GM18502 (cell line): ENCODE results near the gene PTTG2.

Experiments
- ATAC-seq: cut with Tn5 transposase; IDR thresholded peaks from one replicate; pipeline ENCODE4 v1.9.1; 2021; ENCODE audit warnings: mild to moderate bottlenecking; ENCODE audit not compliant: unreplicated experiment, poor library complexity

Gene PTTG2

DNA sequence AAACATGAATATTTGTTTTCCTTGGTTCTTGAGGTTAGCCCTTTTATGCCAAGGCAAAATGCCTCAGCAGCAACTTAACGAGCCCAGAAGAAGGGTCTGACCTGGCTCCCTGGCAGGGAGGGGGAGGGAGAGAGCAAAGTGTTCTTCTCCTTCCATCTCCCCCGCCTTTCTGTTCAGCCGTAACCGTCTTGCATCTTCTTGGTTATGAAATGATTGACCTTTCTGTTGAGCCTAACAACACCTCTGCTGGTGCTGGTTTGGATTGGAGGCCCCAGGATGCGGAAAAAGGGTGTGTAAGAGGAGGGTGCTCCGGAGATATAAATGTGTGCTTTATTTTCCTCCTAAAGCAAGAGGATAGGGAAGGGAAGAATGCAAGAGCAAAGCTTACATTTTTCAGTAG is 44.7 kb downstream of the PTTG2 start:
- ATAC-seq, result no peak

DNA sequence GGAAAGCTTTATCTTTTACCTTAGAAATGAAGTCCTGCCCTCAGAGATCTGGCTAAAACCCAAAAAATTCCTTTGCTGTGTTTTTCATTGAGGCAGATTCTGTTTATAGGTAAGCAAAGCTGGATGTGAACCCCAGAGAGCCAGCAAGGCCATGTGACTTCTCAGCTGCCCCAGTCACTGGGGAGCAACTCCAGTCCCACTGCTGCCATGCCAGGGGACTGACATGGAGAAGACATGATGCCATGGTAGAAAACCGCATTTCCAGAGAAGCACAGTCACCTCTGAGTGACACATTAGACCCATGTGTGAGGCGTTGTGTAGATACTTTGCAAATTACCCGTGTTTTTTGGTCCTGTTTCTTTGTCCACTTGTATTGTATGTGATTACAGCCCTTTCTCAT is 45.4 kb downstream of the PTTG2 start:
- no peak for ATAC-seq

DNA sequence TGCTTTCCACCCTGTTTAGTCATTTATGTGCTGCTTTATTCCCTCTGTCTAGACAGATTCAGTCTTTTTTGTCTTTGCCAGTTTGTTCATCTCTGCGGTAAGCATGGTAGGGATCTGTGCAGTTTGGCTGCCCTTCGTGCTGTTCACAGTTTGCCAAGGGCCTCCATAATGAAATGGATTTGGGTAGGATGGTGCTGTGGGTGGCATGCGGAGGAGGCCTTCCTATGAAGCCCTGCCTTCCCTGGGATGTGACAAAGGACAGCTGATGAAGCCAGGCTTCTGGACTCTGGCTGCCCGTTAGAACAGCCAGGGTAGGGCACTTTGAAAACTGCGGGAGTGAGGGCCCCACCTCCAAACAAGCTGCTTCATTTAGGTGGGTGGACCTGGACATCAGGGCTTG is 47.4 kb downstream of the PTTG2 start:
- ATAC-seq, result no peak

DNA sequence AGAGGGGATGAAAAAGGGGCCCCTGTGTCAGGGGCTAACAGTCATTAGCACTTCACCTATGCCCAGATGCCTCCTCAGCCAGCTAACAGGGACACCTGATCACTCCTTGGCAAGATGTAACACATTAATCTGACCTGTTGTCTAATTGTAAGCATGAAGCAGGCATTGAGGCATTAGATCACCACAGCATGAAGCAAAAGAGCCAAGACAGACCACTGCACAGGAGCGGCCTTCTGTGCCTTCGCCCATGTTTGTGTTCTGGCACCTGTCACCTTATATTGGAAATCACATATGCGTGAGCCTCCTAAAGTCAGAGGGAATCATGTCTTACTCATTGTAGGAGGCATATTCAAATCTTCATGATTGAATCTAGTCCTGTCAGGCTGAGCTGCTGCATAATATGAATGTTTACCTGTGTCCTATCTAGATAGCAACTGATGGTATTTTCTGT is 48.4 kb downstream of the PTTG2 start:
- no peak for ATAC-seq

DNA sequence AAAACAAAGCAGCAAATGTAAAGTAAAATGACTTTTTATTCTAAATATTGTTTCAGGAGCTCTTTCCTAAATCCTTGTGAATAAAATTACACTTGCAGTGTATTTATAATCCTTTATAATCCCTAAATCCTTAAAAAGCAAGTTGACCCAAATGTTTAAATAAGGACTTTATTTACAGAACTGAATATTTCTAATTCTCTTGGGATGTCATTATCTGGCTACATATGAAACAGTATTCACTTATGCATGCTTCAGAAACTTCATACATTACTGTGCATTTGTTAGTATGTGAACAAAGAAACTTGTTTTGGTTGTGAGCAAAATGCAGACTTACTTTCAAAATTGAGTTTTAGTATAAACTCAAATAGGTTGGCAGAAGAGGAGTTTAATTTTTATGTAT is 49.2 kb downstream of the PTTG2 start:
- ATAC-seq, result no peak

DNA sequence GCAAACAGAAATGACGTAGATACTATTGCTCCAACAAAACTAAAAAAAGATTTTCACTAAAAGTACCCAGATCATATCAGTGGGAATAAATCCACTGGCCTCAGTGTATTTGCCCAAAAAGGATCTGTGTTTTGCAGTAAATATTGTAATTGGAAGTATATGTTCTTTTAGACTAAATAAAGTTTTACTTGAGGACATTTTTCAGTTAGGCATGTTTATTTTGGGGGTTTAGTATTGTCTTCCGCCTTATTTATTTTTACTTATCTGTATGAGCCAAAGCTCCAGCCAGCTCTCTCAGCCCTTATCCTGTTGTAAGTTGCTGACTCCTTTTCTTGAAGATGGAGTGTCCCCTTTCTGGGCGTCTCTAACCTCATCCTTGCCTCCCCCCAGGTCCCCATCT is 49.8 kb downstream of the PTTG2 start:
- ATAC-seq, result no peak
